Fibroblast of pulmonary artery (primary cell): Measurements from ENCODE around the gene FBXL13.

Experiments
- DNase-seq: peaks from one replicate; pipeline ENCODE4 v3.0.0-alpha.2; 2010; ENCODE audit warnings: low read depth
- H3K4me3 ChIP-seq: replicated peaks from 2 replicates; pipeline ENCODE4 v1.5.1; 2011; ENCODE audit warnings: low read depth, mild to moderate bottlenecking, control low read depth, low read length, moderate library complexity
- TF ChIP-seq, protein P1 (sequence below): IDR thresholded peaks from 2 replicates; pipeline ENCODE4 v1.5.1; 2011; ENCODE audit warnings: mild to moderate bottlenecking, control low read depth, low read length, inconsistent platforms; ENCODE audit errors: missing control alignments

FBXL13 gene

DNA sequence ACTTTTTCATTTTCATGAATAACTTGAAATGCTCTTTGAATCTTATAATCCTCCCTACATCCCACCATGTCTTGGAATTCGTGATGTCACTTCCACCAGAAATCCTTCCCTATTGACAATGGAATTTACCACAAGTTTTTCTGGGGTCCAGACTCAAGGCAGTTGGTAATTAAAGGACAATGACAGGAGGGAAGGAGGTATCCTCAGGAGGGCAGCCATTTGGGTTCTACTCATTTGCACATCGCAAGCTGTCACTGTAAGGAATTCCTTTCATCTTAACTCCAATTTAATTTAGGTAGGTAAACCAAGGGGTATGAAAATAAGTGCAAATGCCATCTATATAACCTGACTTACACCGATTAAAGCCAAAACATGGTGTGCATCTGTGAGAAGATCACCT, 139.9 kb downstream of the FBXL13 start:
- DNase-seq, result peak; percentile 66
- peak overlapping the region; percentile 21 for H3K4me3 ChIP-seq
- TF ChIP-seq, protein P1, sequence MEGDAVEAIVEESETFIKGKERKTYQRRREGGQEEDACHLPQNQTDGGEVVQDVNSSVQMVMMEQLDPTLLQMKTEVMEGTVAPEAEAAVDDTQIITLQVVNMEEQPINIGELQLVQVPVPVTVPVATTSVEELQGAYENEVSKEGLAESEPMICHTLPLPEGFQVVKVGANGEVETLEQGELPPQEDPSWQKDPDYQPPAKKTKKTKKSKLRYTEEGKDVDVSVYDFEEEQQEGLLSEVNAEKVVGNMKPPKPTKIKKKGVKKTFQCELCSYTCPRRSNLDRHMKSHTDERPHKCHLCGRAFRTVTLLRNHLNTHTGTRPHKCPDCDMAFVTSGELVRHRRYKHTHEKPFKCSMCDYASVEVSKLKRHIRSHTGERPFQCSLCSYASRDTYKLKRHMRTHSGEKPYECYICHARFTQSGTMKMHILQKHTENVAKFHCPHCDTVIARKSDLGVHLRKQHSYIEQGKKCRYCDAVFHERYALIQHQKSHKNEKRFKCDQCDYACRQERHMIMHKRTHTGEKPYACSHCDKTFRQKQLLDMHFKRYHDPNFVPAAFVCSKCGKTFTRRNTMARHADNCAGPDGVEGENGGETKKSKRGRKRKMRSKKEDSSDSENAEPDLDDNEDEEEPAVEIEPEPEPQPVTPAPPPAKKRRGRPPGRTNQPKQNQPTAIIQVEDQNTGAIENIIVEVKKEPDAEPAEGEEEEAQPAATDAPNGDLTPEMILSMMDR, result no peak

DNA sequence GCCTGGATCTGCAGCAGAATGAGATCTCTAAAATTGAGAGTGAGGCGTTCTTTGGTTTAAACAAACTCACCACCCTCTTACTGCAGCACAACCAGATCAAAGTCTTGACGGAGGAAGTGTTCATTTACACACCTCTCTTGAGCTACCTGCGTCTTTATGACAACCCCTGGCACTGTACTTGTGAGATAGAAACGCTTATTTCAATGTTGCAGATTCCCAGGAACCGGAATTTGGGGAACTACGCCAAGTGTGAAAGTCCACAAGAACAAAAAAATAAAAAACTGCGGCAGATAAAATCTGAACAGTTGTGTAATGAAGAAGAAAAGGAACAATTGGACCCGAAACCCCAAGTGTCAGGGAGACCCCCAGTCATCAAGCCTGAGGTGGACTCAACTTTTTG, 140.4 kb downstream of the FBXL13 start:
- H3K4me3 ChIP-seq, result peak overlapping the region; percentile 13
- TF ChIP-seq, protein P1, result no peak
- DNase-seq, result peak; percentile 72

DNA sequence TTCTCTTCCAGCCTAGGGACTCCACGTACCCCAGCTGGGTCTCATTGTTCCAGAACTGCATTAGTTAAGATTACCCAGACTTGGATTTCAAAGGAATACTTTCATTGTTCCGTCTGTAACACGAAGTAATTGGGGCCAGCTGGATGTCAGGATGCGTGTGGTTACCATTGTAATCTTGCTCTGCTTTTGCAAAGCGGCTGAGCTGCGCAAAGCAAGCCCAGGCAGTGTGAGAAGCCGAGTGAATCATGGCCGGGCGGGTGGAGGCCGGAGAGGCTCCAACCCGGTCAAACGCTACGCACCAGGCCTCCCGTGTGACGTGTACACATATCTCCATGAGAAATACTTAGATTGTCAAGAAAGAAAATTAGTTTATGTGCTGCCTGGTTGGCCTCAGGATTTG, 140.8 kb downstream of the FBXL13 start:
- H3K4me3 ChIP-seq, result no peak overlapping the region
- TF ChIP-seq, protein P1, result no peak
- peak; percentile 99 for DNase-seq

DNA sequence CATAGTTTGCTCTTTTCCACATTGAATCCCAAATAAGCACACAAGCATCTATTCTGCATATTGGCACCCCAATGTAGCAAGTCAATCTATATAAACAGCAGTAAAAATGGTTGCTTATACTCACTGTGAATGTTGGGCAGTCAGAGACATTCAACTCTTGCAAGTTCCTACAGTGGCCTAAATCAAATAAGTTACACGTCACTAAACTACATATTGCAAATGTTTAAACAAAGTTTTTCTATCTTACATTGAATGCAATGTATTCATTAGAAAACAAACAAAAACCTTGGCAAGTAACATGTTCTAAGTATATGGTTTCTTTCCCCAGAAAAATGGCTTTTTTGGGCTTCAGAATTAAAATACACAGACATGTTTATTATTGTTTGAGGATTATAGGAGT, 142.8 kb downstream of the FBXL13 start:
- TF ChIP-seq, protein P1, result no peak
- no peak for DNase-seq
- H3K4me3 ChIP-seq, result no peak overlapping the region

DNA sequence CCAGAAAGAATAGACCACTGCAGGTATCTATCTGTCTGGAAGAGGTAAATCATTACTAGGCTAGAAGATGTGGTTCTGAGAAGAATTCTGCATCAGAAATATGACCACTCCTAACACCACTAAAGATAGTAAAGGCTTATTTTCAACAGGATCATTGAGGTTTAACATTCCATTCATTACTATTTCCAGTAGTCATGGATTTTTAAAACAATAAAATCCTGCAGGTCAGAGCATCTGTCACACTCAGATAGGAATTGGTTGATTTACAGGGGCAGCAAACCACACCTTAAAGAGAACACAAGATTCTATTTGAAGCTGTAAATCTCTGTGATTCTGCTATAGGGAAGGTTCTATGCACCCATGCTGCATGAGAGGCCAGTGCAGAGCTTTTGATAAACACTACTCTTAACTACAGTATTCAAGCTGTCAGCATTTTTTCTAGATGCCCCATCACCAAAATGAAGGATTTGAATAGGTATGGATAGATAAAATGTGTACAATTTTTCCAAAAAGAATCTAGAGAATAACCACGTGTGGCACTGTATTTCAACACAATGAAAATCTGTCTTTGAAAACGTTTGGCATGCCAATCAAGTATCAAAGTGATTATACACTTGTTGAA, 147.2 kb downstream of the FBXL13 start:
- DNase-seq, result peak; percentile 11
- H3K4me3 ChIP-seq, result no peak overlapping the region
- TF ChIP-seq, protein P1, result no peak

DNA sequence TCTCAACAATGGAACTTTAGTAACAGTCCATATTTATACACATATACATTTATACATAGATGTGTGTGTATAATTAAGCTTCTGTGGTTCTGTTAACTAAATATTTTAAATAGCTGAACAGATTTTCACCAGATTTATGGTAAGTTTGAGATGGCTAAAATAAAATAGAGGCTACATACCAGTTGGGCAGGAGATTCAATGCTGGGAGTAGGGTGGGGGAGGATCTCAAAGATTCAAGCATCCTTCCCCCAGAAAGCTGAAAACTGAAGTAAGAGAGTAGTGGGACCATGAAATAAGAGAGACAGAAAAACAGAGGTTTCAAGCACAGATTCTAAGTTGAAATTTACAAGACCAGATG, 147.8 kb downstream of the FBXL13 start:
- DNase-seq, result no peak
- no peak overlapping the region for H3K4me3 ChIP-seq
- TF ChIP-seq, protein P1, result no peak
